ENCODE data around the gene LAMA3. TPM values are rescaled to one million over a fixed set of nuclear protein-coding genes. Genes with fewer than 3 reads are reported as not detected.

Gene LAMA3
- total RNA-seq, 1 donor: 5.2 TPM

GRCh38 chr18:23990474-23991410, 301.5 kb downstream of the LAMA3 start:
- no peak for TF ChIP-seq CTCF (IDR thresholded peaks at IDR 0.05; ENCODE audit: insufficient read depth, low read depth, low read length)
- H3K4me3 ChIP-seq (ENCODE audit: low read depth, low read length): no peak overlapping the region
- peak; percentile 73 for DNase-seq (ENCODE audit: low read depth)

GRCh38 chr18:23992089-23992940, 303.1 kb downstream of the LAMA3 start:
- no peak overlapping the region for H3K4me3 ChIP-seq (ENCODE audit: low read depth, low read length)

GRCh38 chr18:23992941-23993280, 303.7 kb downstream of the LAMA3 start:
- no peak for TF ChIP-seq CTCF (IDR thresholded peaks at IDR 0.05; ENCODE audit: insufficient read depth, low read depth, low read length)
- DNase-seq (ENCODE audit: low read depth): no peak
- H3K4me3 ChIP-seq (ENCODE audit: low read depth, low read length): no peak overlapping the region

More at GRCh38 chr18:23992089-23992940, 303.1 kb downstream of the LAMA3 start:
- TF ChIP-seq CTCF (IDR thresholded peaks at IDR 0.05; ENCODE audit: insufficient read depth, low read depth, low read length): no peak
- no peak for DNase-seq (ENCODE audit: low read depth)

GRCh38 chr18:23994361-23994902, 305.2 kb downstream of the LAMA3 start:
- peak; percentile 82 for DNase-seq (ENCODE audit: low read depth)
- no peak overlapping the region for H3K4me3 ChIP-seq (ENCODE audit: low read depth, low read length)
- no peak for TF ChIP-seq CTCF (IDR thresholded peaks at IDR 0.05; ENCODE audit: insufficient read depth, low read depth, low read length)

DNA sequence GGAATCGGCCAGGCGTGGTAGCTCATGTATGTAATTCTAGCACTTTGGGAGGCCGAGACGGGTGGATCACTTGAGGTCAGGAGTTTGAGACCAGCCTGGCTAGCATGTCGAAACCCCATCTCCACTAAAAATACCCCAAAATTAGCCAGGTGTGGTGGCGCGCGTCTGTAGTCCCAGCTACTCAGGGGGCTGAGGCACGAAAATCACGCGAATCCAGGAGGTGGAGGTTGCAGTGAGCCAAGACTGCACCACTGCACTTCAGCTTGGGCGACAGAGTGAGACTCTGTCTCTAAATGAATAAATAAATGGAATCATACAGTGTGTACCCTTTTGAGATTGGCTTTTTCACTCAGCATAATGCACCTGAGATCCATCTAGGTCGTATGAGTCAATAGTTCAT, 305.9 kb downstream of the LAMA3 start:
- H3K4me3 ChIP-seq (ENCODE audit: low read depth, low read length): no peak overlapping the region
- no peak for DNase-seq (ENCODE audit: low read depth)
- no peak for TF ChIP-seq CTCF (IDR thresholded peaks at IDR 0.05; ENCODE audit: insufficient read depth, low read depth, low read length)

- no peak for TF ChIP-seq CTCF (IDR thresholded peaks at IDR 0.05; ENCODE audit: insufficient read depth, low read depth, low read length)
- DNase-seq (ENCODE audit: low read depth): no peak
- H3K4me3 ChIP-seq (ENCODE audit: low read depth, low read length): no peak overlapping the region
Observed at GRCh38 chr18:23998018-23998417, 308.8 kb downstream of the LAMA3 start.
